HG02588 (cell line): ENCODE measurements around the gene SERPINB10.

Experiments
- ATAC-seq: cut with Tn5 transposase; IDR thresholded peaks from one replicate; pipeline ENCODE4 v1.9.1; 2021; ENCODE audit warnings: mild to moderate bottlenecking, moderate library complexity; ENCODE audit not compliant: unreplicated experiment

The SERPINB10 gene, protein sequence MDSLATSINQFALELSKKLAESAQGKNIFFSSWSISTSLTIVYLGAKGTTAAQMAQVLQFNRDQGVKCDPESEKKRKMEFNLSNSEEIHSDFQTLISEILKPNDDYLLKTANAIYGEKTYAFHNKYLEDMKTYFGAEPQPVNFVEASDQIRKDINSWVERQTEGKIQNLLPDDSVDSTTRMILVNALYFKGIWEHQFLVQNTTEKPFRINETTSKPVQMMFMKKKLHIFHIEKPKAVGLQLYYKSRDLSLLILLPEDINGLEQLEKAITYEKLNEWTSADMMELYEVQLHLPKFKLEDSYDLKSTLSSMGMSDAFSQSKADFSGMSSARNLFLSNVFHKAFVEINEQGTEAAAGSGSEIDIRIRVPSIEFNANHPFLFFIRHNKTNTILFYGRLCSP

DNA sequence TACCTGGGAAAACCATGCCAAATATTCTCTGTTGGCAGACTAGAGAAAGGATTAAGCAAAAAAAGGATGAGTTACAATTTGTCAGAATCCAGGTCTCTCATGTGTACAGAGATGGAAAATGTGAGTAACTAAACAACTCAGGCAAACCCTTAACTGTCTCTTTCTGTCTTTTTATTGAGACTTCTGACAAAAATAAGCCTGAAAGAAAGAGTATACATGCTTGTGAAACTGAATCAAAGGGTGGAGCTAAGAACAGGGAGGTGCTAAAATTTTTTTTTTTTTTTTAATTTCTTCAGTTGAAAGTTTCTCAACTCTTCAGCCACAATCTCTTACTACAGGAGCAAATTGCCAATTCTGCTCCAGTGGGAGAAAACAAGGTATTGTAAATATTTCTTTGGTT lies at the start of gene SERPINB10:
Gene SERPINB10, plus strand, starts transcription at position 295 of the 400 bp plus-strand sequence. CDS start 7,553 bp downstream, outside the sequence.
- ATAC-seq, result peak; percentile 49

DNA sequence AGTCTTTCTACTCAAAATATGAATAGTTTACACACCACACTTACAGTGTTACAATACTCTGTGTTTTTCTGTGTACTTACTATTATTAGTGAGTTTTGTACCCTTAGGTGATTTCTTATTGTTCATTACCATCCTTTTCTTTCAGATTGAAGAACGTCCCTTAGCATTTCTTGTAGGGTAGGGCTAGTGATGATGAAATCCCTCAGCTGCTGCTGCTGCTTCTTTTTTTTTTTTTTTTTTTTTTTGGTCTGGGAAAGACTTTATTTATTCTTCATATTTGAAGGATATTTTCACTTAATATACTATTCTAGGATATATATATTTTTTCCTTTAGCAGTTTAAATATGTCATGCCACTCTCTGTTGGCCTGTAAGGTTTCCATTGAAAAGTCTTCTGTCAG lies 49.3 kb upstream of the SERPINB10 start:
- ATAC-seq, result no peak

DNA sequence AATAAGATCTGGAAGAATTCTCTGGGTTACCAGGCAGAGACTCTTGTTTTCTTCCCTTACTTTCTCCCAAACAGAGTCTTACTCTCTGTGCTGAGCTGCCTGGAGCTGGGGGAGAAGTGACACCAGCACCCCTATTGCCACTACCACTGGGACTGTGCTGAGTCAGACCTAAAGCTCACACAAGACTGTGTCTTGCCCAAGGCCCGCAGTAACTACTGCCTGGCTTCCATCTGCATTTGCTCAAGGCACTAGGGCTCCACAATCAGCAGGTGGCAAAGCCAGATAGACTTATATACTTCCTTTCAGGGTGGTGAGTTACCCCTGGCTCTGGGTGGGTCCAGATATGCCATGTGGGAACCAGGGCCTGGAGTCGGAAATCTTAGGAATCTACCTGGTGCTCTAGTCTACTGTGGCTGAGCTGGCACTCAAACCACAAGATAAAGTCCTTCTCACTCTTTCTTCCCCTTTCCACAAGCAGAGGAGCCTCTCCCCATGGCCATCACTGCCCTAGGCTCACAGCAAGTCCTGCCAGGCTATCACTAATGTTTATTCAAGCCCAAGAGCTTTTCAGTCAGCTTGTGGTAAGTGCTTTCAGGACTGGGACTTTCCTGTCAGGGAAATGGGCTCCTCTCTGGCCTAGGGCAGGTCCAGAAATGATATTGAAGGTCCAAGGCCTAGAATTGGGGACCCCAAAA lies 47.8 kb upstream of the SERPINB10 start:
- no peak for ATAC-seq

DNA sequence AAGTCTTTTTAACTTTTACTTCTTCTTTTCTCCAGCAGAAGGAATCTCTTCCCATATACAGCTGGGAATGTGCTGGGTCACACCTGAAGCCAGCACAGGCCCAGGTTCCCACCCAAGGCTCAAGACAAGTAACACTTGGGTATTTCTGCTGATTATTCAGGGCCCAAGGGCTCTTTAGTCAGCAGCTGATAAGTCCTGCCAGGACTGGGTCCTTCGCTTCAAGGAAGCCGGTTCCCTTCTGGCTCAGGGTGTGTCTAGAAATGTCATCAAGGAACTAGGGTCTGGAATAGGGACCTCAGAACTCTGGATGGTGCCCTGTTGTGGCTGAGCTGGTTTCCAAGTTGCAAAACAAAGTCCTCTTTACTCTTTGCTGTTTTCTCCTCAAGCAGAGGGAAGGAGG lies 47.2 kb upstream of the SERPINB10 start:
- no peak for ATAC-seq

DNA sequence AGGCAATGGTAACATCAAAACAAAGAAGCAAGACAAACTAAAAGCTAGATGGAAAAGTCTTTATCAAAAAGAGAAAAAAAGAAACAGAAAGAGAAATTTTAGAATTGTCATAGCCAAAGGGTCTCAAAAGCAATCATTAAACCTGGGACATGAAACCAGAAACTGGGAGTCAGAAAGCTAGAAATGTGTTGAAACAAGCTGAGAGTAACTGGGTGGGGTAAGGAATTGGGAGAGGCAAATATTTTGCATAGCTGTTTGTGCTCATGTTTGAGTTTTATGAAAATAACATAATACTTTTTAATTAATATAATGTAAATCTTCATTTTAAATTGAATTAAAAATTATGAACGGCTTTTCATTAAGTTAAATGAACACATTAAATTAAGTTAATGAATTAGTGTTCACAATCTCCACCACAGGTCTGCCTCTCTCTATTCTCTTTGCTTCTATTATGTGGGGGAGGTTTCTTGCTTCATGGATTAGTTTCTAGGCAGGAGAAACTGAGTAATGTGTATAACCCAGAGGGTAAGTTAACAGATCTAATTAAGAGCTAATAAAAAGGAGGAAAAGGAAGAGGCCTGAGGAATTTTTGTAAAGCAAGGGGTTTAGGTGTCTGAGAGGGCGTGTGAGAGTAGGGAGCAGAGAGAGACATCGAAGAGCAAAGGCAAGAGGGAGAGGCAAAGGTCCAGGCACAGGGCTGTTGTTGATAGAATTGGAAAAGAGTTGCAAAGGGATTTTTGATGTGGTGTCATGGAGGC lies 40.2 kb upstream of the SERPINB10 start:
- no peak for ATAC-seq

DNA sequence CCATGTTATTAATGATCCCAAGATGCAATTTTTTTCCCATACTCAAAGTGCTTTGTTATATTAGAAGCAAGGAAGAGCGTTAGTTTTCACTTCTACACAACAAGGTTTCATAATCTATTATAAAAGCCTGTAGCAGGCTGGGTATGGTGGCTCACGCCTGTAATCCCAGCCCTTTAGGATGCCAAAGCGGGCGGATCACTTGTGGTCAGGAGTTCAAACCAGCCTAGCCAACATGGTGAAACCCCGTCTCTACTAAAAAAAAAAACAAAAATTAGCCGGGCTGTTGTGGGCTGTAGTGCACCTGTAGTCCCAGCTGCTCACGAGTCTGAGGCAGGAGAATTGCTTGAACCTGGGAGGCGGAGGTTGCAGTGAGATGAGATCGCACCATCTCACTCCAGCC lies 39.2 kb upstream of the SERPINB10 start:
- ATAC-seq, result no peak

DNA sequence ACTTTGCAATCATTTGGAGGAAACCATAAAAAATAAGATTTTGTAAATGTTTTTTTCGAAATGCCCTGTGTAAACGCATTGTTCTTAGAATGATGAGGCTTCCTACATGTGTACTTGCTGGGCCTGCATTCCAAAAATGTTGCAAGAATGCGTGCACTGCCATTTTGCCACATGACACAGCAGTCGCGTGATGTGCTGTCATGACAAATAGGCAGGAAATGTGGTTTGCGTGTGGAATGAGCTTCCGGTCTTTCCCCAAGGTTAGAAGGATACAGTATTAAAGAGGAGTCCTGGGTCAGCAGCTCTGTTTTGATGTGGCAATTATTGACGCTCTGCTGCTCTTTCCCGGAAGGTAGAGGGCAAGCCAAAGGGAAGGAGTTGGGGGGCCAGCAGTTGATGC lies 38.4 kb upstream of the SERPINB10 start:
- no peak for ATAC-seq

DNA sequence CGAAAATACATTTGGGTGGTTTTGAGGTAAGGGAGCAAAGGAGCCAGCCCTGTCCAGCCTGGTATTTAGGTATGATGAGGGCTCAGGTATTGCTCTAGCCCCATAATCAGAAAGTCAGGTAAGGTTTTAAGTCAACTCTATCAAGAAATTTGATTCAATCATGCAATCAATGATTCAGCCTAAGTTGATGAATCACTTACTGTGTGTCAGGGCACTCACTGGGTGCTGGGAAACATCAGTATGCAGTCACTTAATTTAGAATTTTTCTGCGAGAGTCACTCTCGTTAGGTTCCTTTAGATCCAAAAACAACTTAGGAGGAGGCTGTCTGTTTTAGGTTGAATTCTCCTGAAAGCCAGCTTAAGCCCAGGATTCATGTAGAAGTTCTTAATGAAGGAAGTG lies 37.9 kb upstream of the SERPINB10 start:
- no peak for ATAC-seq

DNA sequence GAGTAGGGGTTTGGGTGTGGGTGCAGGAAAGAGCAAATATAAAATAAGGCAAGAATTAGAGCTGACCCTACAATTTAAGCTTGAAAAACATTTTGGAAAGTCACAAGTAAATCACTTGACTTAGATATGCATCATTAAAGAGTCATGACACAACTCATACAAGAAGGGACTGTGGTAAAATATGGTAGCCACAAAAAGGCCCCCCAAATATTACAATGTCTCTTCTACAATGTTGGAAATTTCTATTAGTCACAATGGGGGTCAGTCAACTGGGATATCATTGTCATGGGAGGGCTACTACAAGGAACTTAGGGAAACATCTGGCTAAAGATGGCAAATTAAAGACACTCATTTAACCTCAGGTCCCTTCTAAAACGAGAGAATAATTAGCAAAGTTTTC lies 35.9 kb upstream of the SERPINB10 start:
- no peak for ATAC-seq

DNA sequence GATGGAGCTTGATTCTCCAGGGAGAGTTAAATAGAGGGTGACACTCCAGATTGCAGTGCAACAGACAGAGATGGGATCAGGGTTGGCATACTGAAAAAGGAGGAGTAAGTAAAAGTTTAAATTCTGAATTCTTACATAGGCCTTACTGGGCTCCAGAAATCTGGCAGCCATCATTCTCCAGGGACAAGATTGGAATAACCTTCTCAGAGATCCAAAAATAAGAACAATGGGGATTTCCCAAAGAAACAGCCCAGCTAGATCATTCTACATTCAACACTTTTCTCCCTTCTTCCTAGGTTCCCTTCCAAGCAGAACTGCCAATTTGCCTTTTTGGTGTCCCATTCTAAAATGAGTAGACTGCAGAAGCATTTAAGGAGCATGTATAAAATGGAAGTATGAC lies 35.2 kb upstream of the SERPINB10 start:
- ATAC-seq, result no peak

DNA sequence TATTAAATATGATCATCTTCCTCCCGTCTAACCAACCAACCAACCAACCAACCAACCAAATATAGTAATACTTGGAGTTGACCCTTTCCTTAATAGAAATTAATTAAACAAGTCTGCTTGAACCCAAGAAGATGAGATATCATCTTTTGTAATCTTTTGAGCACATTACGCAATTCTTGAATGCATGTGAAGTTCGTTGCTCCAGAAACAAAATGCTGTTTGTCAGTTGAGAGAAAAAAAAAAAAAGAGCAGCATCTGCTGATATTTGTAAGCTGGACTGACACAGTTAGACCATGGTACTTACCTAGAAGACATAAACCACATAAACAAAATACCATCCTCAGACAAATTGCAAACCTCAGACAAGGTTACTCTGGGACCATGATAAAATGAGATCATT lies 29.4 kb upstream of the SERPINB10 start:
- no peak for ATAC-seq

DNA sequence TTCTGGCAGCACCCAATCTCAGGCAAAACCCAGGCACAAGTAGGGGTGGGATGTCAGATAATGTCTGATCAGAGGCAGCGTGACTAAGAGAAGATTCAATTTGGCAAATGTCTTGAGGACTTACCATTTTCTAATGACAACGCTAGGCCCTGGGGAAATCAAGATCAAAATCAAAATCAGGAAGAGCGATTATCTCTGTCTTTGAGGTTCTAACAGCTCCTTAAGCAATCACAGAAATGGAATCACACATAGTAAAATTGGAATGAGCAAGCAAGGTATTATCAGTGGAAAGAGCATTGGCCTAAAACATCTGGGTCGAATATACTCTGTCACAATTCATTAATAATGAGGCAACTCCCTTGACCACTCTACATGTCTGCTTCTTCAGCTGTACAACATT lies 28.8 kb upstream of the SERPINB10 start:
- ATAC-seq, result no peak

DNA sequence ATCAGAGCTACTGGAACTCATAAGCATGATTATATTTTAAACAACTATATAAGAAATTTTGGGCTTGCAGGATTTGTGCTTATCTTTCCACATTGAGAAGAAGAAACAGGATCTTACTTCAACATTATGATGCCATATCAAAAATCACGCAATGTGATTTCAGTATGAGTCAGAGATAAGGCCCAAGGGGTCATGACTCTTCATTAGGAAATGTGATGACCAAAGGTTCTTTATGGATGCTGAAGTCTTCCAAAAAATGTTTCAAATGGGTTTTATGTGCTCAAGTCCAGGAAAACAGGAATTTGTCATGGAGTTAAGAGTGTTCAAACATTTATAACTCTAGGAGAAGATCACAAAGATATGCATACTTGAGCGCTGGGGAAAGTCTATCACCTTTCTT lies 28.0 kb upstream of the SERPINB10 start:
- no peak for ATAC-seq

DNA sequence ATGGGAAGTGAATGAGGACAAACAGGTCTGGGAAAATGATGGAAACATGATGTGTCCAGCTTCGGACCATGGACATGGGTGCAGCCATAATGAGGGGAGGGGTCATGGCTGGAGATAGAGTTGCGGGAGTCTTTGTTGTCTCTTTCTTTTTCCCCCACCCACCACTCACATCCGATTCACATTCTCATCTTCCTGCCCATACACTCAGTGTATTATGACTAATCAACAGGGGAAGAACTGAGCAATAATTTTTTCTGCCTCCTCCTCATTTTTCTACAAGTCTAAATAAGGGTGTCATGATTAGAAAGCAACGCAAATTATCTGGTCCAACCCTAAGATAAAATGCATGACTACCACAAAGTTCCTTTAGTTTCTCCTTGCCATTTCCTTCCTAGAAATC lies 25.9 kb upstream of the SERPINB10 start:
- no peak for ATAC-seq

DNA sequence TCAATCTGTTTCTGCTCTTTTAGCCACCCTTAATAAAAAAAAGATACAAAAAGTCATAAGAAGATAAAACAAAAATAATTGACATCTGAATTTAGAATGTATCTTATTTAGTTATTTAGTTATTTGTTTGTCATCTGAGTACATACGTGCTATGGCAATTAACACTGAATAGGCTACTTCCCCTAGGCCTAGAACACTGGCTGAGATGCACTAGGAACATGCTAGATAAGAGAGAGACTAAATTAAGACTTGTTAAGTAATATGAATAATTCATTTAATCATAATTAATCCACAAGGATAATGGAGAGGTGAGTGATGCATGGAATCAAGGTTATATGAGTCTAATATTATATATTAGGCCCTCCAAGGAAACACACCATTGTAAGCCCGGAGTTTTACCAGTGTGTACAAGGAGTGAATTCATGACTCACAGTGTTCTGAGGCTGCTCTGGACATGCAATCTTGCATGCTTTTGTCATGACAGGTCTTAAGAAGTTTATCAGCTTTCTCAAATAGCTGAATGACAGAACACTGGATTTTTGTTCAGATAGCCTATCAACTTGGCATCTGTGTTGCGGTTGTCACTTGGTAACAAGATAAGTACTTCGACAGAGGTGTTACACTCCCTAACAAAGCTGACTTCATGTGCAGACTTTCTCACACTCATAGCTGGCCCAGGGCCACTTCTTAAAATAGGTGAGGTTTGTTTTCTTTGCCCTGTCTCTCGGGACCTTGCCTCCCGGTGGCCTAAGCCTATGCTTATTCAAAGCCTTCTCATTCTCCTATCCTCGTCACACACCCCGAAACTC lies 25.2 kb upstream of the SERPINB10 start:
- no peak for ATAC-seq

DNA sequence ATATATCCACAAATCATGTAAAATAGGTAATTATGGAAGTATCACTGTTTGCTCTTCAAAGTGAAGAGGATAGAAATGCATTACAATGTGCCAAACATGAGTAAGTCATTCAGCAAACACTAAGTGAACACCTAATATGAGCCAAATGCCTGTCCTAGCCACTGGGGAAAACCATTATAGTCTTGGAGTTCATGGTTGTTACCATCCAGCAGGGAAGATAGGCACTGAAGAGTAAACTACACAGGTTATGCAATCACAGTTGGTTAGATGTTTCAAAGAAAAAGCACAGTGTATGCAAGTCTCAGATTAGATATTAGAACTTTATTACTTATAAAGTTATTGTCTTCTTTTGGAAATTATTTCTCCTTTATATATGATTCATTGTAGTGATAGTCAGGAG lies 24.1 kb upstream of the SERPINB10 start:
- no peak for ATAC-seq

DNA sequence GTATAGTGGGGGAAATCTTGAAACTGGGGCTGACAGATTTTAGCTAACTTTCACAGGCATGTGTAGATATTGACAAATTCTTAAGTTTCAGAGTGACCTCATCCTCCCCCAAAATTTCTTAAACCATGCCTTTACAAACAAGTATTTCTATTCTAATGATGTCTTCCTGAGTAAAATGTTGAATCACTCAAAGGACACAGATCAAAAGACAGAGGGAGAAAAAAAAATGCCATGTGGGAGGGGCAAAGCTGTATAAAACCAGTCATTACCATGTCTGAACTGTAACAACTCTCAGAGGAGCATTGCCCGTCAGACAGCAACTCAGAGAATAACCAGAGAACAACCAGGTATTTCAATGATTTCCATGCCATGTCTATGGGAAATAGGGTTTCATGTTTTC lies 20.3 kb upstream of the SERPINB10 start, which contains the start of gene SERPINB2:
Gene SERPINB2, plus strand, starts transcription at position 282 of the 400 bp plus-strand sequence. CDS start 3,740 bp downstream, outside the sequence.
- ATAC-seq, result no peak

DNA sequence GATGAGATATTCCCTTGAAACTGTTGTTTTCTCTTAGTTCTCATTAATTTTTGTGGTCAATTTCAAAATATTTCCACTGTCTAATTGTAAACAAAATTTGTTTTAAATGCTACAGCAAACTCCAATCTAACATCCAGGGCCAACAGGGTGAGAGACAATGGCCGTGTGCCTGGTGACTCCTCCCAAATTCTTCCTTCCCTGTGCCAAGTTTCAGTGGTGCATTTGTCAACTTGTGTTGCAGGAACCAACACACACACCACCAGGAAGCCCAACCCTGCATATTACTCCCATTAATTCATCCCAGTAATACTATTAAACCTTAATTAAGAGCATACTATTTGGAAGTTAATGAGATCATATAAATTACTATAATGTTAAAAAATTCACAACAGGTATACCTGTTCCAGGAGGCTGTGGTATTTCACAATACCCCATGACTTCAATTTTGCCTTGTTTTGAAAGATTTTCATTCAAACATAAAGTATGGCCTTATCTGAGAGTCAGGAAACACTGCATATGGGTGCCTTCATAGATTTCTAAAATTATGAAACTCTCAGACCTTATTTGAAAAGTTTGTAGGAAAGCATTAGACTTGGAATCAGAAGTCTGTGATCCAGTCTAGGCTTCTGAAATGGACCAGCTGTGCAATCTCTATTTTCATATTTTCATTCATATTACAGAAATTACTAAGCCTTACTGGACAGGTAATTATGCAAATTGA lies 19.1 kb upstream of the SERPINB10 start:
- no peak for ATAC-seq

DNA sequence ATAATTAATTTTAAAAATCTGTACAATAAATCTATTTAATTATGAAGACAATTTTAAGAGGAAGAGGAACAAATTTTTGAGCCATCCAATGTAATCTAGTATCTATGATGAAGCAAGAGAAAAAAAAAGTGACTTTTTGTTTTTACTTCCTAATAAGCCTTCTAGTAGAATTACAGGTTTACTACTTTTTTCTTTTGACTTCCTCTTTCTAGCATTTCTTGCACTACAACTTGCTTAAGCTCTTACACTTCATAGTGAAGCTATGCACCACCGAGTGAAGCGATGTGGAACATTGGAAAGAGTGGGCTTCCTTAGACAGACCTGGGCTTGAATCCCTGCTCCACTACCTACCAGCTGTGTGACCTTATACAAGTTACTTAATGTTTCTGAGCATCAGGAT lies 18.1 kb upstream of the SERPINB10 start:
- no peak for ATAC-seq
